GM23338 (cell line): ENCODE data around the gene COL1A1. TPM values are rescaled to one million over a fixed set of nuclear protein-coding genes. Genes with fewer than 3 reads are reported as not detected.

Experiments
- ATAC-seq: fragments of 200-7000 bp; cut with Tn5 transposase; 3 replicates; pipeline ENCODE4 v1.9.1; 2020
- DNase-seq: peaks from one replicate; pipeline ENCODE4 v3.0.0-alpha.2; 2015; ENCODE audit warnings: low spot score
- H2AFZ ChIP-seq: fragments of 200-600 bp; sonication (generic); 2 replicates; pipeline ENCODE4 v1.8.0; 2016; ENCODE audit warnings: antibody characterized with exemption, mild to moderate bottlenecking, moderate library complexity
- H3F3A ChIP-seq: fragments of 200-600 bp; sonication (generic); replicated peaks from 2 replicates; pipeline ENCODE4 v1.8.0; 2017; ENCODE audit warnings: antibody characterized with exemption, mixed run types, low read depth
- H3K27ac ChIP-seq: fragments of 200-600 bp; sonication (generic); 2 replicates; pipeline ENCODE4 v1.6.1; 2016; ENCODE audit warnings: low read depth
- H3K27me3 ChIP-seq: fragments of 200-600 bp; sonication (generic); 2 replicates; pipeline ENCODE4 v1.8.0; 2016; ENCODE audit warnings: mild to moderate bottlenecking, mixed run types, moderate library complexity; ENCODE audit not compliant: insufficient read depth
- H3K36me3 ChIP-seq: fragments of 200-600 bp; sonication (generic); 2 replicates; pipeline ENCODE4 v1.8.0; 2016; ENCODE audit warnings: mild to moderate bottlenecking; ENCODE audit not compliant: insufficient read depth
- H3K4me1 ChIP-seq: fragments of 200-600 bp; sonication (generic); 2 replicates; pipeline ENCODE4 v1.8.0; 2016; ENCODE audit warnings: mild to moderate bottlenecking, moderate library complexity; ENCODE audit not compliant: insufficient read depth
- H3K4me2 ChIP-seq: fragments of 200-600 bp; sonication (generic); 2 replicates; pipeline ENCODE4 v1.7.1; 2017; ENCODE audit warnings: mixed run types
- H3K4me3 ChIP-seq: fragments of 200-600 bp; sonication (generic); 2 replicates; pipeline ENCODE4 v1.6.1; 2016; ENCODE audit warnings: mixed run types
- H3K79me2 ChIP-seq: fragments of 200-600 bp; sonication (generic); replicated peaks from 2 replicates; pipeline ENCODE4 v1.8.0; 2017; ENCODE audit warnings: mild to moderate bottlenecking; ENCODE audit not compliant: insufficient read depth
- H3K9me2 ChIP-seq: fragments of 200-600 bp; sonication (generic); 2 replicates; pipeline ENCODE4 v1.8.0; 2017; ENCODE audit not compliant: insufficient read depth
- H4K20me1 ChIP-seq: fragments of 200-600 bp; sonication (generic); replicated peaks from 2 replicates; pipeline ENCODE4 v1.8.0; 2017; ENCODE audit warnings: mild to moderate bottlenecking; ENCODE audit not compliant: insufficient read depth
- H3K27ac Mint-ChIP-seq: 2 replicates; pipeline ENCODE4 v1.8.0; 2020; ENCODE audit warnings: inconsistent platforms, mild to moderate bottlenecking, moderate library complexity, mixed read lengths
- H3K27me3 Mint-ChIP-seq: 3 replicates; pipeline ENCODE4 v1.8.0; 2022; ENCODE audit warnings: low read depth, mild to moderate bottlenecking, moderate library complexity, mixed read lengths, inconsistent platforms; ENCODE audit not compliant: insufficient read depth, poor library complexity
- H3K36me3 Mint-ChIP-seq: 3 replicates; pipeline ENCODE4 v1.8.0; 2021; ENCODE audit warnings: low read depth, mild to moderate bottlenecking, inconsistent platforms, moderate library complexity, mixed read lengths
- H3K4me1 Mint-ChIP-seq: 3 replicates; pipeline ENCODE4 v1.8.0; 2020; ENCODE audit warnings: mild to moderate bottlenecking, inconsistent platforms, mixed read lengths
- H3K4me3 Mint-ChIP-seq: 3 replicates; pipeline ENCODE4 v1.8.0; 2021; ENCODE audit warnings: moderate library complexity, mild to moderate bottlenecking, inconsistent platforms, mixed read lengths
- H3K9me3 Mint-ChIP-seq: 3 replicates; pipeline ENCODE4 v1.8.0; 2020; ENCODE audit warnings: moderate library complexity, mild to moderate bottlenecking, inconsistent platforms, mixed read lengths
- CREB1 ChIP-seq: fragments of 250-450 bp; sonication (Bioruptor Pico); IDR thresholded peaks from 2 replicates; pipeline ENCODE4 v1.5.0; 2020; ENCODE audit warnings: low read depth, mild to moderate bottlenecking, moderate library complexity
- EZH2 ChIP-seq: fragments of 200-600 bp; sonication (generic); IDR thresholded peaks from one replicate; pipeline ENCODE4 v1.8.0; 2017; ENCODE audit warnings: antibody characterized with exemption, mild to moderate bottlenecking, low read depth; ENCODE audit not compliant: unreplicated experiment
- EZH2phosphoT487 ChIP-seq: fragments of 200-600 bp; sonication (generic); IDR thresholded peaks from one replicate; pipeline ENCODE4 v1.8.1; 2018; ENCODE audit warnings: antibody characterized with exemption; ENCODE audit not compliant: unreplicated experiment
- JUNB ChIP-seq: IDR thresholded peaks from one replicate; pipeline ENCODE4 v1.6.1; 2016; ENCODE audit warnings: antibody characterized with exemption; ENCODE audit not compliant: unreplicated experiment
- NANOG ChIP-seq: IDR thresholded peaks from 2 replicates; pipeline ENCODE4 v1.6.1; 2016; ENCODE audit warnings: antibody characterized with exemption, borderline replicate concordance
- POLR2AphosphoS5 ChIP-seq: IDR thresholded peaks from 2 replicates; pipeline ENCODE4 v1.6.1; 2016; ENCODE audit warnings: antibody characterized with exemption, low read depth
- STAT1 ChIP-seq: IDR thresholded peaks from one replicate; pipeline ENCODE4 v1.6.1; 2016; ENCODE audit warnings: antibody characterized with exemption; ENCODE audit not compliant: unreplicated experiment
- ZNF114 ChIP-seq: fragments of 250-450 bp; sonication (Bioruptor Pico); IDR thresholded peaks from 2 replicates; pipeline ENCODE4 v1.5.0; 2020; ENCODE audit warnings: mild to moderate bottlenecking, moderate library complexity
- ZNF331 ChIP-seq: fragments of 250-450 bp; sonication (Bioruptor Pico); IDR thresholded peaks from 2 replicates; pipeline ENCODE4 v1.5.0; 2020; ENCODE audit warnings: low read depth, mild to moderate bottlenecking, moderate library complexity
- polyA plus RNA-seq: library from polyadenylated mRNA; unstranded; fragments of >200 nt; fragmentation: Nextera tagmentation; extraction: Ambion mirVana; gene quantifications from 2 replicates; pipeline ENCODE4 v1.2.1, GENCODE V29; 2016
- total RNA-seq: library from RNA; depleted of rRNA; stranded (reverse); fragments of >200 nt; shearing (Covaris generic); gene quantifications from 2 replicates; pipeline ENCODE4 v1.2.3, GENCODE V29; 2014
- TF ChIP-seq, protein P1 (sequence below), 2 experiments: fragments of 200-600 bp in 1 of 2; sonication (generic) in 1 of 2; conservative IDR thresholded peaks; 2 replicates each; pipeline versions ENCODE4 v1.5.1 to v1.6.1; 2016 to 2017; ENCODE audit warnings: antibody characterized with exemption in 2 of 2, low read depth in 2 of 2, mild to moderate bottlenecking in 2 of 2, moderate library complexity in 1 of 2
- TF ChIP-seq, protein P2 (sequence below): IDR thresholded peaks from 2 replicates; pipeline ENCODE4 v1.6.1; 2016; ENCODE audit warnings: antibody characterized with exemption

COL1A1 gene
- total and polyA plus RNA-seq, 2 experiments from 2014 or later, result 21.2 to 34.3 TPM

DNA sequence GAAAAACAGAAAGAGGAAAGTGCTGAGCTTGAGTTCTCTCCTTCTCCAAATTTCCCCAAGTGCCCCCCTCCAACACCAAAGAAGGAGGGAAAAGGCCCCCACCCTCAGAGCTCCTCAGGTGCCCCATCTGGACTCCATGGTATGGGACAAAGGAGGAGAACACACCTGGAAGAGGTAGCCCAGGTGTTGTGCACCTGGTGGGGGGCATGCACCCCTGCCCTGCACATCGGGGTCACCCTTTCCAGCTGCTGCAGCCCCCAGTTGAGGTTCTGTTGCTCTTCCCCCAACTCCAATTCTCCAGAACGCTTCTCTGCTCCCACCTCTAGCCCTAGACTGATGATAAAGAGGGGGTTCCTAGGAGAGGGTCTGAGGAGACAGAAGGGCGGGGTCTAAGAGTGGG is 3.0 kb upstream of the COL1A1 start:
- no peak for TF ChIP-seq JUNB
- no peak for TF ChIP-seq ZNF114 (CRISPR knock-in tag)
- TF ChIP-seq ZNF331 (CRISPR knock-in tag), result no peak
- TF ChIP-seq, protein P1, sequence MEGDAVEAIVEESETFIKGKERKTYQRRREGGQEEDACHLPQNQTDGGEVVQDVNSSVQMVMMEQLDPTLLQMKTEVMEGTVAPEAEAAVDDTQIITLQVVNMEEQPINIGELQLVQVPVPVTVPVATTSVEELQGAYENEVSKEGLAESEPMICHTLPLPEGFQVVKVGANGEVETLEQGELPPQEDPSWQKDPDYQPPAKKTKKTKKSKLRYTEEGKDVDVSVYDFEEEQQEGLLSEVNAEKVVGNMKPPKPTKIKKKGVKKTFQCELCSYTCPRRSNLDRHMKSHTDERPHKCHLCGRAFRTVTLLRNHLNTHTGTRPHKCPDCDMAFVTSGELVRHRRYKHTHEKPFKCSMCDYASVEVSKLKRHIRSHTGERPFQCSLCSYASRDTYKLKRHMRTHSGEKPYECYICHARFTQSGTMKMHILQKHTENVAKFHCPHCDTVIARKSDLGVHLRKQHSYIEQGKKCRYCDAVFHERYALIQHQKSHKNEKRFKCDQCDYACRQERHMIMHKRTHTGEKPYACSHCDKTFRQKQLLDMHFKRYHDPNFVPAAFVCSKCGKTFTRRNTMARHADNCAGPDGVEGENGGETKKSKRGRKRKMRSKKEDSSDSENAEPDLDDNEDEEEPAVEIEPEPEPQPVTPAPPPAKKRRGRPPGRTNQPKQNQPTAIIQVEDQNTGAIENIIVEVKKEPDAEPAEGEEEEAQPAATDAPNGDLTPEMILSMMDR (conservative IDR thresholded peaks at IDR 0.05; ENCODE audit: low read depth in 2 of 2), result no peak
- TF ChIP-seq, protein P2, sequence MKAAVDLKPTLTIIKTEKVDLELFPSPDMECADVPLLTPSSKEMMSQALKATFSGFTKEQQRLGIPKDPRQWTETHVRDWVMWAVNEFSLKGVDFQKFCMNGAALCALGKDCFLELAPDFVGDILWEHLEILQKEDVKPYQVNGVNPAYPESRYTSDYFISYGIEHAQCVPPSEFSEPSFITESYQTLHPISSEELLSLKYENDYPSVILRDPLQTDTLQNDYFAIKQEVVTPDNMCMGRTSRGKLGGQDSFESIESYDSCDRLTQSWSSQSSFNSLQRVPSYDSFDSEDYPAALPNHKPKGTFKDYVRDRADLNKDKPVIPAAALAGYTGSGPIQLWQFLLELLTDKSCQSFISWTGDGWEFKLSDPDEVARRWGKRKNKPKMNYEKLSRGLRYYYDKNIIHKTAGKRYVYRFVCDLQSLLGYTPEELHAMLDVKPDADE, result no peak
- no peak for TF ChIP-seq EZH2phosphoT487
- TF ChIP-seq CREB1 (CRISPR knock-in tag), result no peak
- no peak overlapping the region for H3K4me3 ChIP-seq
- H3K27me3 ChIP-seq, result peaks cover 30% of the 10 kb centered on the region
- DNase-seq (no peak), ATAC-seq (no peak)
- no peak overlapping the region for H3K27ac ChIP-seq
- H3K36me3 ChIP-seq, result no peaks in the 10 kb centered on the region
- H3K4me1 ChIP-seq, result peaks cover 27% of the 10 kb centered on the region
- no peak overlapping the region for H2AFZ ChIP-seq
- 0 out of 2 replicates have a peak, but pooled peaks cover 7% of the 10 kb centered on the region for H3F3A ChIP-seq
- H3K27me3 Mint-ChIP-seq, result peaks cover 57% of the 10 kb centered on the region
- H3K79me2 ChIP-seq, result no peaks in the 10 kb centered on the region
- H4K20me1 ChIP-seq, result no peaks in the 10 kb centered on the region
- no peak overlapping the region for H3K27ac Mint-ChIP-seq
- H3K36me3 Mint-ChIP-seq, result no peaks in the 10 kb centered on the region
- no peaks in the 10 kb centered on the region for H3K9me2 ChIP-seq
- H3K4me1 Mint-ChIP-seq, result peaks cover 51% of the 10 kb centered on the region
- no peak overlapping the region for H3K4me2 ChIP-seq
- no peak overlapping the region for H3K4me3 Mint-ChIP-seq
- no peaks in the 10 kb centered on the region for H3K9me3 Mint-ChIP-seq

DNA sequence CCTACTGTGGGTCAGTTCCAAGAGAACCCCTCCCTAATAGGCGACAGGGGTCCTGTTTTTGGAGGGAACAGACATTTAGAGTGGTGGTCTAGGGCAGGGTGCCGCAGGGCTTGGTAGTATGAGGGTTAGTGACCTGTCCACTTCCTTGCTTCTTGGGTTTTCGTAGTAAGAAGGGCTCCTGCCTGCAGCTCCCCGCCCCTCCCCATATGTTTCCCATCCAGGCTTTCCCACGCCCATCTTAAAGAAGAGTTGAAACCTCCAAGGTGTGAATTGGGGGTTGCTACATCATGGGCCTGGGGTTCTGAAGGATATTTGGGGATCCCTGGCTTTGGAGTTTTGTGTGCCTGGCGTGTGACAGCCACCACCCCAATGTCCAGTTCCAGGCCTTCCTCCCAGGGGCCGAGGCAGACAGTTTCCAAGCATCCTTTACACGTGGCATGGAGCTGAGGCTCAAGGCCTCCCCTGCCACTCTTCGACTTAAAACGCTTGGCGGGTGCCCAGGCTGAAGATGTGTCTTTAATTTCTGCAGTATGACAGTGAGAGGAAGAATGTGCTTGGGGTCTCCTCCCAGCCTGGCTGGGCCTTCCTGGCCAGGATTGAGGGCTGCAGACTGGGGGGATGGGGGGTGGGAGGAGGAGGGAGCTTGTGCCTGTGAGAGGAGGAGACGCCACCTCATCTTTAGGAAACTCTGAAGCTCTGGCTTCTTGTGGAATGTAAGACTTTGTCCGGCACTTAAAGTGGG is 2.3 kb upstream of the COL1A1 start:
- Mint-ChIP-seq H3K27me3 (peaks cover 52% of the 10 kb centered on the region), H3K9me3 (no peaks in the 10 kb centered on the region), H3K36me3 (no peaks in the 10 kb centered on the region; the same call in 2 of the 3 replicates), H3K4me1 (peaks cover 46% of the 10 kb centered on the region), H3K4me3 (no peak overlapping the region), H3K27ac (no peak overlapping the region)
- Histone ChIP-seq H3K79me2 (no peaks in the 10 kb centered on the region), H3K36me3 (no peaks in the 10 kb centered on the region), H3K4me1 (peaks cover 27% of the 10 kb centered on the region), H4K20me1 (no peaks in the 10 kb centered on the region), H3K9me2 (no peaks in the 10 kb centered on the region), H3K27ac (no peak overlapping the region), H3K4me2 (no peak overlapping the region), H2AFZ (no peak overlapping the region), H3F3A (0 out of 2 replicates have a peak, but pooled peaks cover 4% of the 10 kb centered on the region), H3K4me3 (no peak overlapping the region), H3K27me3 (peaks cover 30% of the 10 kb centered on the region)
- ATAC-seq (no peak), DNase-seq (no peak)
- no peak for TF ChIP-seq ZNF331 (CRISPR knock-in tag)
- no peak for TF ChIP-seq CREB1 (CRISPR knock-in tag)
- TF ChIP-seq STAT1, result no peak
- no peak for TF ChIP-seq NANOG
- TF ChIP-seq EZH2, result no peak
- TF ChIP-seq, protein P1 (conservative IDR thresholded peaks at IDR 0.05; ENCODE audit: low read depth in 2 of 2), result no peak
- TF ChIP-seq POLR2AphosphoS5, result no peak
- TF ChIP-seq, protein P2, result no peak
- no peak for TF ChIP-seq ZNF114 (CRISPR knock-in tag)
- no peak for TF ChIP-seq EZH2phosphoT487
- TF ChIP-seq JUNB, result no peak
